CD4-positive, alpha-beta T cell (primary cell): ENCODE data around the gene AFF3. TPM values are rescaled to one million over a fixed set of nuclear protein-coding genes. Genes with fewer than 3 reads are reported as not detected.

Experiments
- ATAC-seq: fragments of 200-7000 bp; cut with Tn5 transposase; one replicate; pipeline ENCODE4 v1.10.0; 2022; ENCODE audit warnings: mild to moderate bottlenecking; ENCODE audit not compliant: poor library complexity
- CTCF ChIA-PET: fragments of 350-600 bp; sonication (Branson Sonifier 250); formaldehyde crosslinking; loops from one replicate; lab custom pipeline; 2021; ENCODE audit warnings: antibody characterized with exemption, inconsistent platforms; lab: Charles Lee
- POLR2A ChIA-PET: fragments of 350-600 bp; sonication (Branson Sonifier 250); formaldehyde crosslinking; loops from one replicate; lab custom pipeline; 2021; ENCODE audit warnings: antibody characterized with exemption, inconsistent platforms; lab: Charles Lee
- DNase-seq, 14 experiments: peaks; one replicate each; pipeline ENCODE4 v3.0.0-alpha.2; 2013 to 2020; ENCODE audit warnings: mixed read lengths in 2 of 14
- H3K27ac ChIP-seq, 2 donors: one replicate each; pipeline versions ENCODE4 v1.5.1 to v1.7.0; 2013; ENCODE audit warnings: low read length in 2 of 2, low read depth in 1 of 2, mild to moderate bottlenecking in 1 of 2
- H3K27me3 ChIP-seq, 2 experiments: 1 replicate in 1 of 2; 2 replicates in 1 of 2; pipeline versions ENCODE4 v1.6.1 to v1.7.0; 2013; ENCODE audit warnings: low read length in 2 of 2, control low read depth in 1 of 2, mild to moderate bottlenecking in 1 of 2, moderate library complexity in 1 of 2; ENCODE audit not compliant: insufficient read depth in 2 of 2, control insufficient read depth in 1 of 2
- H3K36me3 ChIP-seq: one replicate; pipeline ENCODE4 v1.6.1; 2013; ENCODE audit warnings: low read length, control low read depth; ENCODE audit not compliant: insufficient read depth
- H3K4me1 ChIP-seq: one replicate; pipeline ENCODE4 v1.6.1; 2013; ENCODE audit warnings: low read length, control low read depth; ENCODE audit not compliant: insufficient read depth
- H3K4me3 ChIP-seq: one replicate; pipeline ENCODE4 v1.5.1; 2013; ENCODE audit warnings: mild to moderate bottlenecking, low read length, moderate library complexity
- H3K9me3 ChIP-seq, 2 experiments: 1 replicate in 1 of 2; 2 replicates in 1 of 2; pipeline versions ENCODE4 v1.6.1 to v1.7.0; 2013; ENCODE audit warnings: low read length in 2 of 2, mild to moderate bottlenecking in 2 of 2, control low read depth in 1 of 2, moderate library complexity in 1 of 2; ENCODE audit not compliant: control insufficient read depth in 1 of 2, insufficient read depth in 1 of 2
- H3K27ac Mint-ChIP-seq: one replicate; pipeline ENCODE4 v1.8.0; 2020; ENCODE audit warnings: mixed read lengths
- H3K27me3 Mint-ChIP-seq: one replicate; pipeline ENCODE4 v1.8.0; 2021; ENCODE audit warnings: mixed read lengths
- H3K36me3 Mint-ChIP-seq: one replicate; pipeline ENCODE4 v1.8.0; 2021; ENCODE audit warnings: low read depth, mixed read lengths
- H3K4me1 Mint-ChIP-seq: one replicate; pipeline ENCODE4 v1.8.0; 2021; ENCODE audit warnings: low read depth, mixed read lengths
- H3K4me3 Mint-ChIP-seq: one replicate; pipeline ENCODE4 v1.8.0; 2020; ENCODE audit warnings: mild to moderate bottlenecking, mixed read lengths
- H3K9me3 Mint-ChIP-seq: one replicate; pipeline ENCODE4 v1.8.0; 2020; ENCODE audit warnings: mixed read lengths
- CTCF ChIP-seq: fragments of 200-600 bp; IDR thresholded peaks from one replicate; pipeline ENCODE4 v1.8.0; 2022; ENCODE audit warnings: antibody characterized with exemption, mild to moderate bottlenecking
- intact Hi-C, 2 experiments: fragments of 100-400 bp; cut with DNase I in 1 of 2; cut with micrococcal nuclease in 1 of 2; formaldehyde crosslinking; loops; one replicate each; pipeline versions ENCODE4 v1.15.1 to v1.9.0; 2023 to 2025; cut with DNase I, micrococcal nuclease
- total RNA-seq, 174 experiments: library from RNA in 2 of 174; stranded (reverse) in 2 of 174; gene quantifications; one replicate each; pipeline ENCODE4 v1.2.3 and lab custom pipeline; 2021 to 2026

Gene AFF3
- total RNA-seq, 2 experiments from 2014 or later, result 15.4 to 15.7 TPM

DNA sequence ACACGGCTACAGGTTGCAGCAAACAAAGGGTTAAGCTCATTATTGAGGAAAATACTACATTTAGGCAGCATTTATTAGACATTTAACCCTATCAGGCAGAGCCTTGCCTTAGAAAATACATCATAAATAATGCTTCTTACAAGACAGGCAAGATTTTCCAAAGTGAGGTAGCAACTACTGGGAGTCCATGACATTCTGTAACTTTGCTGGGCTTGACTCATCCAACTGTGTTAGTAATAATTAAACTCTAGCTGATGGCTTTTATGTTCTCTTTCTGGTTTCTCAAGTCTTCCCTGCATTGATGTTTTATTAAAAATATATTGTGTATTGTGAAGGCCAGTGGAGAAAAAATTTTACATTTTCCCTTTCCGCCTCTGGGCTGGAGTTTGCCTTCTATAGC is 291.3 kb downstream of the AFF3 start:
- DNase-seq (no peak), ATAC-seq (no peak)
- H3K27ac Mint-ChIP-seq, result no peak overlapping the region
- H3K27ac ChIP-seq, result no peak overlapping the region
- no peaks in the 10 kb centered on the region for H3K9me3 Mint-ChIP-seq
- ChIA-PET POLR2A (interaction anchor here (1.0 kb wide), 1 partner anchor 11 kb away, joined by 3 read pairs; no protein-coding TSS in a partner anchor), CTCF (no interaction called here)
- H3K27me3 ChIP-seq, result no peaks in the 10 kb centered on the region
- H3K4me1 Mint-ChIP-seq, result no peaks in the 10 kb centered on the region
- H3K4me3 ChIP-seq, result no peak overlapping the region
- no peaks in the 10 kb centered on the region for H3K36me3 Mint-ChIP-seq
- no peaks in the 10 kb centered on the region for H3K4me1 ChIP-seq
- intact Hi-C loops, result no loop called here
- no peak for TF ChIP-seq CTCF
- H3K9me3 ChIP-seq, result no peaks in the 10 kb centered on the region
- no peak overlapping the region for H3K4me3 Mint-ChIP-seq
- no peaks in the 10 kb centered on the region for H3K27me3 Mint-ChIP-seq
- H3K36me3 ChIP-seq, result no peaks in the 10 kb centered on the region

DNA sequence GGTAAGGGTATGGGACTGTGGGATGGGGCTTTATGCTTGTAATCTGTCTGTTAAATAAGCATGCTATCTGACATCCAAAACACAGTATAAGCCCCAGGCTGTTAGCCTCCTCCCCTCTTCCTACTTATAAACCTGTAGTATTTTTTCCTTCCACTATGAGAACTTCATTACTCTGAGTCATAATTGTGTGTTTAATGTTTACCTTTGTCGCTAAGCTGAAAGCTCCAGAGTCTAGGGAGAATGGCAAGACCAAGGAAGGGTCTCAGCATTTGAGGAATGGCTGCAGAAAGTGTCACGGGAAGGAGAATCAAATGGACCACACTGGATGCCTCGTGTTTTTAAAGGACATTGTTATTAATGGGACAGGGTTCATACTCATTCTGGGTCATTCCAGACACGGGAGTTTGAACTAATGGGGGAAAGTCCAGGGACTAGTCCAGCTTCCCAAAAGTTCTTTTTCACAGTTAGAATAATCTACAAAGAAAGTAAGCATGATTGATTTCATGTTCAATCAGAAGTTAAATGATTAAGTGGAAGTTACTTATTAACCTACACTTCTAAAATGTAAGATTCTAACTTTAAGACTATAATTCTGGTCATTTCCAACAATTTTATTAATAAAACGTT is 292.2 kb downstream of the AFF3 start:
- H3K36me3 Mint-ChIP-seq, result no peaks in the 10 kb centered on the region
- ChIA-PET POLR2A (no interaction called here), CTCF (no interaction called here)
- no peaks in the 10 kb centered on the region for H3K9me3 Mint-ChIP-seq
- H3K27ac Mint-ChIP-seq, result no peak overlapping the region
- Histone ChIP-seq H3K4me3 (no peak overlapping the region), H3K27me3 (no peaks in the 10 kb centered on the region), H3K9me3 (no peaks in the 10 kb centered on the region), H3K27ac (no peak overlapping the region), H3K36me3 (no peaks in the 10 kb centered on the region), H3K4me1 (no peaks in the 10 kb centered on the region)
- DNase-seq (no peak), ATAC-seq (no peak)
- no peaks in the 10 kb centered on the region for H3K4me1 Mint-ChIP-seq
- TF ChIP-seq CTCF, result no peak
- intact Hi-C loops, result no loop called here
- no peaks in the 10 kb centered on the region for H3K27me3 Mint-ChIP-seq
- no peak overlapping the region for H3K4me3 Mint-ChIP-seq

- H3K36me3 ChIP-seq, result no peaks in the 10 kb centered on the region
- Mint-ChIP-seq H3K27ac (no peak overlapping the region), H3K4me1 (no peaks in the 10 kb centered on the region), H3K4me3 (no peak overlapping the region), H3K36me3 (no peaks in the 10 kb centered on the region), H3K9me3 (no peaks in the 10 kb centered on the region), H3K27me3 (no peaks in the 10 kb centered on the region)
- H3K4me3 ChIP-seq, result no peak overlapping the region
- no peak overlapping the region for H3K27ac ChIP-seq
- H3K27me3 ChIP-seq, result no peaks in the 10 kb centered on the region
- ChIA-PET CTCF (no interaction called here), POLR2A (no interaction called here)
- no peaks in the 10 kb centered on the region for H3K4me1 ChIP-seq
- intact Hi-C loops, result no loop called here
- no peak for TF ChIP-seq CTCF
- no peak for DNase-seq
- no peak for ATAC-seq
- H3K9me3 ChIP-seq, result no peaks in the 10 kb centered on the region
These were observed 295.8 kb downstream of the AFF3 start for GRCh38 chr2:99846462-99847107.
